HUES64 (cell line): ENCODE measurements around the gene PTPRD.
"Not testable (repeated sequence)": the region's sequence is repeated elsewhere in the genome, so short reads cannot be mapped to it uniquely, and the experiment has no call there.

Experiments used
- H3K27ac ChIP-seq: 2 replicates; pipeline ENCODE4 v1.7.0; 2013; ENCODE audit warnings: low read depth, low read length, inconsistent platforms
- H3K27me3 ChIP-seq: 2 replicates; pipeline ENCODE4 v1.6.1; 2013; ENCODE audit warnings: mild to moderate bottlenecking, low read length; ENCODE audit not compliant: insufficient read depth
- H3K36me3 ChIP-seq: 2 replicates; pipeline ENCODE4 v1.6.1; 2013; ENCODE audit warnings: mild to moderate bottlenecking, low read length; ENCODE audit not compliant: insufficient read depth
- H3K4me1 ChIP-seq: 2 replicates; pipeline ENCODE4 v1.6.1; 2013; ENCODE audit warnings: mild to moderate bottlenecking, low read length, moderate library complexity; ENCODE audit not compliant: insufficient read depth
- H3K4me3 ChIP-seq: 2 replicates; pipeline ENCODE4 v1.5.1; 2013; ENCODE audit warnings: mild to moderate bottlenecking, low read length, moderate library complexity
- H3K9ac ChIP-seq: 2 replicates; pipeline ENCODE4 v1.6.1; 2013; ENCODE audit warnings: mild to moderate bottlenecking, low read depth, low read length
- H3K9me3 ChIP-seq: 2 replicates; pipeline ENCODE4 v1.6.1; 2013; ENCODE audit warnings: low read depth, low read length; ENCODE audit not compliant: insufficient read depth
- WGBS: fragments of 150-250, 120-280 bp; methylation state at CpG from one replicate; pipeline ENCODE4 v1.1.7; 2013; ENCODE audit warnings: missing lambda C conversion rate; 5-methylcytosine and 5-hydroxymethylcytosine counted together

The PTPRD gene

GRCh38 chr9:10371824-10372223 is 241.0 kb downstream of the PTPRD start:
- peaks cover 9% of the 10 kb centered on the region for H3K4me1 ChIP-seq
- no peak overlapping the region for H3K4me3 ChIP-seq
- H3K9ac ChIP-seq: no peak overlapping the region
- no peak overlapping the region for H3K27ac ChIP-seq
- no peaks in the 10 kb centered on the region for H3K36me3 ChIP-seq
- H3K27me3 ChIP-seq: no peaks in the 10 kb centered on the region
- no peaks in the 10 kb centered on the region for H3K9me3 ChIP-seq

DNA sequence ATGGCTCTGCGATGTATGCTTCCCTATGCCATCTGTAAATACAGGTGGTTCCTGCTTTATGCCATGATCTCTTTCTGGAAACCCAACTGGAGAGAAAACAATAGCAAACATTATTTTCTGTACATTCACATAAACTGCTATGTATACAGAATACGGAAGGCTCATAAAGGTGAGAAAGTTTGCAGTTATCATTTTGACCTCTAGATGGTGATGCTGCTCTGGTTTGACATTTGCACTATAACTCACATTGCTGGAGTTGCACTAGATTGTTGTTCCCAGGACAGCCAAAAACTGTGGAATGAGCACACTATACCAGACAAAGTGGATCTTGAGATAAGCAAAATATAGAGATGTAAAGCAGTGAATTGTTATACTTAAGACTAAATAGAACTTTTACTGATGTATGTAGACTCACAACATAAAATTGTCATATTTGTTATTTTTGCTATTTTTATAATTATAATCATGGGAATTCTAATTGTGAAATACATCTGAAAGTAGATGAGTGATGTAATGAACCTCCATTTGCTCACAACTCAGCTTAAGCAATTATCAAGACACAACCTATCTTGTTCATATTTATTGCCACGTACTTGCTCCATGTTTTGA is 246.5 kb downstream of the PTPRD start:
- Histone ChIP-seq H3K27ac (no peak overlapping the region), H3K4me3 (no peak overlapping the region), H3K9me3 (no peaks in the 10 kb centered on the region), H3K36me3 (no peaks in the 10 kb centered on the region), H3K9ac (no peak overlapping the region), H3K4me1 (no peaks in the 10 kb centered on the region), H3K27me3 (no peaks in the 10 kb centered on the region)
- 71% methylated on average over 3 of the region's 3 CpGs for WGBS

- no peak overlapping the region for H3K27ac ChIP-seq
- 90% methylated on average over 3 of the region's 3 CpGs for WGBS
- no peaks in the 10 kb centered on the region; the same call in 1 of the 2 replicates for H3K4me1 ChIP-seq
- no peaks in the 10 kb centered on the region for H3K27me3 ChIP-seq
- no peaks in the 10 kb centered on the region for H3K9me3 ChIP-seq
- H3K4me3 ChIP-seq: no peak overlapping the region
- no peak overlapping the region for H3K9ac ChIP-seq
- H3K36me3 ChIP-seq: no peaks in the 10 kb centered on the region
Observed at GRCh38 chr9:10354591-10354990, 258.2 kb downstream of the PTPRD start.

DNA sequence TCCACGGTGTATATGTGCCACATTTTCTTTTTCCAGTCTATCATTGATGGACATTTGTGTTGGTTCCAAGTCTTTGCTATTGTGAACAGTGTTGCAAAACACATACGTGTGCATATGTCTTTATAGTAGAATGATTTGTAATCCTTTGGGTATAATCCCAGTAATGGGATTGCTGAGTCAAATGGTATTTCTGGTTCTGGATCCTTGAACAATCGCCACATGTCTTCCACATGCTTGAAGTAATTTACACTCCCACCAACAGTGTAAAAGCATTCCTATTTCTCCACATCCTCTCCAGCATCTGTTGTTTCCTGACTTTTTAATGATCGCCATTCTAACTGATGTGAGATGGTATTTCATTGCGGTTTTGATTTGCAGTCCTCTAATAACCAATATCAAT is 267.2 kb downstream of the PTPRD start:
- H3K9ac ChIP-seq, H3K27me3 ChIP-seq, H3K4me1 ChIP-seq, H3K4me3 ChIP-seq, H3K36me3 ChIP-seq, H3K27ac ChIP-seq, H3K9me3 ChIP-seq: not testable (repeated sequence)
- WGBS: 63% methylated on average over 3 of the region's 5 CpGs

GRCh38 chr9:10341057-10341456 is 271.7 kb downstream of the PTPRD start:
- WGBS: 94% methylated on average over 2 of the region's 2 CpGs
- Histone ChIP-seq H3K36me3 (no peaks in the 10 kb centered on the region), H3K27ac (no peak overlapping the region), H3K4me3 (no peak overlapping the region), H3K4me1 (peaks cover 20% of the 10 kb centered on the region), H3K9me3 (no peaks in the 10 kb centered on the region), H3K9ac (no peak overlapping the region), H3K27me3 (peaks cover 22% of the 10 kb centered on the region)

DNA sequence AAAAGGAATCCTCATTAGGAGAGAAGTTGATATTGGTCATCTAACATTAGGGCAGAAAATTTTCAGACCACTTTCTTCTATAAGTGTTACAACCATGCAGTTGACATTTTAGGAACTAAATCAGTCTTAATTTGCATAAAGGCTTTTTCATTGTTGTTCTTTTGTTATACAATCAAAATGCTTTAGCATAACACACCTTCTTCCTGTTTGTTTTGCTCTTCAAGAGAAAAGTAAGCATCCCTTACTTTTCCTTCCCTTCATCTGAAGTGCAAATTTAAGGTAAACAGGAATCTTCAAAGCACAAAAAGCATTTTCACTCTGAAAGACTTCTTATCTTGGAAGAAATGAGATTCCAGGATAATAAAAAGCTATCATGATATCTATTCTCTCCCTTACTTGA is 273.6 kb downstream of the PTPRD start:
- no peaks in the 10 kb centered on the region for H3K9me3 ChIP-seq
- H3K4me3 ChIP-seq: 0 out of 2 replicates have a peak overlapping the region, but pooled peaks have one; percentile 12
- no peak overlapping the region for H3K27ac ChIP-seq
- peaks cover 22% of the 10 kb centered on the region for H3K27me3 ChIP-seq
- H3K9ac ChIP-seq: no peak overlapping the region
- peaks cover 20% of the 10 kb centered on the region for H3K4me1 ChIP-seq
- no peaks in the 10 kb centered on the region for H3K36me3 ChIP-seq

DNA sequence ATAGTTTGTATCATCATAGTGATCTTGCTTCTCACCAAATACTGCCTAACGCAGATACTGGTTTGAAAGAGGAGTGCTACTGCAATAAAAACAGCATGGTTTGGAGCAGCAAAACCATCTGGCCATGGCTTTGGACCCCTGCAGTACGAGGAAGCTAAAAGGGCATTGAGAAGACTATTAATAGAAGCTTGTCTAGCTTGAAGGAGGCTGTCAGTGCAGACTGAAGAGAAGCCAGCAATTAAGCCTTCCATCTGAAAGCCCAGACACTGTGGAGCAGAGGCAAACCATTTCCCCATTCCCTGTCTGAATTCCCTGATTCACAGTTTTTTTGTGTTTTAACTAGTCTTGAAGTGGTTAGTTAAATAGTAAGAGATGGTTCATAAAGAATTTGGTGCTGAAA is 281.6 kb downstream of the PTPRD start:
- Histone ChIP-seq H3K4me1 (peaks cover 7% of the 10 kb centered on the region), H3K27me3 (no peaks in the 10 kb centered on the region), H3K4me3 (no peak overlapping the region), H3K36me3 (no peaks in the 10 kb centered on the region), H3K27ac (no peak overlapping the region), H3K9ac (no peak overlapping the region), H3K9me3 (no peaks in the 10 kb centered on the region)
- WGBS: 76% methylated on average over 2 of the region's 2 CpGs

GRCh38 chr9:10282084-10282483 is 330.7 kb downstream of the PTPRD start:
- no peaks in the 10 kb centered on the region for H3K4me1 ChIP-seq
- WGBS: 94% methylated on average over 1 of the region's 2 CpGs
- H3K9me3 ChIP-seq: no peaks in the 10 kb centered on the region
- no peak overlapping the region for H3K9ac ChIP-seq
- H3K4me3 ChIP-seq: no peak overlapping the region
- H3K27me3 ChIP-seq: no peaks in the 10 kb centered on the region
- no peaks in the 10 kb centered on the region for H3K36me3 ChIP-seq
- H3K27ac ChIP-seq: no peak overlapping the region

DNA sequence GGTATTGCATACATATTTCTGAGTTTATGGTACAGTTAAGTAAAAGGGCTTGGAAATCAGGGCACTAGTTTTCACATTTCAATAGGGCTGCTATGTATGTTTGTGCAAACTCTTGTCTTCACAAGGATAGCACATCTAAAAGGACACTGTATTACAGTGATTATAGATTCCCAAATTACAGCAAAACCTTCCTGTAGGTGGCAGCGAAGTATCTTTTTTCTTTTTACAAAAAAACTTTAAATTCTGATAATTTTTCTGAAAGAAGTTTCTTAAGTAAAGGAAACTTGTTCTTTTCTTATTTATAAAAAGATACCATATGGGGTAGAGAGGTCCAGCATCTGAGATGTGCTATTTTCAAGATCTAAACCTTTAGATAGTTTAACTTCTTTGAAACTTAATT is 337.8 kb downstream of the PTPRD start:
- no CpG with 5 or more reads among the region's 1 CpG for WGBS
- H3K27ac ChIP-seq: no peak overlapping the region
- H3K9me3 ChIP-seq: no peaks in the 10 kb centered on the region
- no peaks in the 10 kb centered on the region for H3K36me3 ChIP-seq
- no peaks in the 10 kb centered on the region for H3K4me1 ChIP-seq
- H3K27me3 ChIP-seq: no peaks in the 10 kb centered on the region
- no peak overlapping the region for H3K9ac ChIP-seq
- no peak overlapping the region for H3K4me3 ChIP-seq

- H3K9me3 ChIP-seq: no peaks in the 10 kb centered on the region
- 100% methylated on average over 2 of the region's 4 CpGs for WGBS
- no peaks in the 10 kb centered on the region for H3K36me3 ChIP-seq
- H3K4me3 ChIP-seq: no peak overlapping the region
- no peak overlapping the region for H3K9ac ChIP-seq
- H3K27ac ChIP-seq: no peak overlapping the region
- no peaks in the 10 kb centered on the region for H3K27me3 ChIP-seq
- H3K4me1 ChIP-seq: no peaks in the 10 kb centered on the region
Observed at GRCh38 chr9:10274175-10274574, 338.6 kb downstream of the PTPRD start.

- Histone ChIP-seq H3K36me3 (no peaks in the 10 kb centered on the region), H3K9ac (no peak overlapping the region), H3K9me3 (no peaks in the 10 kb centered on the region), H3K27ac (no peak overlapping the region), H3K4me3 (no peak overlapping the region), H3K27me3 (no peaks in the 10 kb centered on the region), H3K4me1 (no peaks in the 10 kb centered on the region)
Observed at GRCh38 chr9:10272830-10273229, 340.0 kb downstream of the PTPRD start.
